SK-N-SH (cell line): ENCODE measurements around the gene B3GALNT1. TPM values are rescaled to one million over a fixed set of nuclear protein-coding genes. Genes with fewer than 3 reads are reported as not detected.

Experiments used
- CTCF ChIA-PET: fragments of 300-600, 350-600 bp; formaldehyde crosslinking; extraction: SDS; loops from one replicate; lab custom pipeline; 2021; lab: Yijun Ruan, JAX
- POLR2A ChIA-PET: fragments of 350-600 bp; sonication (Branson Sonifier 250); formaldehyde crosslinking; extraction: SDS; loops from one replicate; lab custom pipeline; 2020; ENCODE audit warnings: antibody characterized with exemption, inconsistent platforms; lab: Yijun Ruan, JAX
- DNase-seq: peaks from one replicate; pipeline ENCODE4 v3.0.0; 2012
- H2AFZ ChIP-seq: fragments of 200-600 bp; sonication (generic); 2 replicates; pipeline ENCODE4 v1.8.1; 2016; ENCODE audit warnings: antibody characterized with exemption, mild to moderate bottlenecking, low read depth
- H3F3A ChIP-seq: fragments of 200-600 bp; sonication (generic); replicated peaks from 2 replicates; pipeline ENCODE3; 2016; ENCODE audit warnings: antibody characterized with exemption, mild to moderate bottlenecking; ENCODE audit not compliant: insufficient read depth
- H3K27ac ChIP-seq, 2 experiments: fragments of 200-500 bp in 1 of 2; fragments of 200-600 bp in 1 of 2; sonication (Bioruptor generic) in 1 of 2; sonication (generic), shearing (Covaris generic) in 1 of 2; 2 replicates each; pipeline versions ENCODE4 v1.5.1 to v1.6.1; 2014 to 2016; ENCODE audit warnings: low read depth in 2 of 2, inconsistent platforms in 1 of 2, low read length in 1 of 2, mild to moderate bottlenecking in 1 of 2, mixed read lengths in 1 of 2
- H3K27me3 ChIP-seq: fragments of 200-600 bp; sonication (generic), shearing (Covaris generic); 2 replicates; pipeline ENCODE4 v1.6.1; 2016; ENCODE audit warnings: mixed run types; ENCODE audit not compliant: insufficient read depth
- H3K36me3 ChIP-seq, 2 experiments: fragments of 200-500 bp in 1 of 2; fragments of 200-600 bp in 1 of 2; sonication (Bioruptor generic) in 1 of 2; sonication (generic) in 1 of 2; replicated peaks in 1 of 2; 2 replicates each; pipeline versions ENCODE3 to v1.5.1; 2014 to 2016; ENCODE audit warnings: low read length in 1 of 2, mild to moderate bottlenecking in 1 of 2; ENCODE audit not compliant: insufficient read depth in 2 of 2, control insufficient read depth in 1 of 2
- H3K4me1 ChIP-seq, 2 experiments: fragments of 200-500 bp in 1 of 2; fragments of 200-600 bp in 1 of 2; sonication (Bioruptor generic) in 1 of 2; sonication (generic), shearing (Covaris generic) in 1 of 2; 2 replicates each; pipeline versions ENCODE4 v1.5.1 to v1.6.1; 2014 to 2016; ENCODE audit warnings: low read depth in 1 of 2, low read length in 1 of 2, mixed run types in 1 of 2; ENCODE audit not compliant: insufficient read depth in 2 of 2, control insufficient read depth in 1 of 2
- H3K4me2 ChIP-seq: fragments of 200-600 bp; sonication (generic), shearing (Covaris generic); 2 replicates; pipeline ENCODE4 v1.6.1; 2017; ENCODE audit warnings: mixed run types
- H3K4me3 ChIP-seq, 2 experiments: fragments of 200-500 bp in 1 of 2; fragments of 200-600 bp in 1 of 2; sonication (Bioruptor generic) in 1 of 2; sonication (generic), shearing (Covaris generic) in 1 of 2; 2 replicates each; pipeline versions ENCODE4 v1.5.1 to v1.8.1; 2014 to 2016; ENCODE audit warnings: low read depth in 2 of 2, inconsistent platforms in 1 of 2, low read length in 1 of 2, mild to moderate bottlenecking in 1 of 2, mixed read lengths in 1 of 2, moderate library complexity in 1 of 2
- H3K79me2 ChIP-seq: fragments of 200-600 bp; sonication (generic); 2 replicates; pipeline ENCODE4 v1.8.1; 2017; ENCODE audit warnings: mild to moderate bottlenecking; ENCODE audit not compliant: insufficient read depth
- H3K9ac ChIP-seq: fragments of 200-600 bp; sonication (generic); 2 replicates; pipeline ENCODE4 v1.6.1; 2017; ENCODE audit warnings: mixed run types
- H3K9me2 ChIP-seq: fragments of 200-600 bp; sonication (generic); 2 replicates; pipeline ENCODE4 v1.6.1; 2017; ENCODE audit warnings: mixed run types
- H3K9me3 ChIP-seq: fragments of 200-600 bp; sonication (generic); 2 replicates; pipeline ENCODE4 v1.6.1; 2017; ENCODE audit warnings: mixed run types, mild to moderate bottlenecking, moderate library complexity
- H4K20me1 ChIP-seq: fragments of 200-600 bp; sonication (generic); 2 replicates; pipeline ENCODE4 v1.6.1; 2017; ENCODE audit warnings: mild to moderate bottlenecking, mixed run types; ENCODE audit not compliant: insufficient read depth
- CTCF ChIP-seq: fragments of 200-600 bp; sonication (generic); IDR thresholded peaks from 2 replicates; pipeline ENCODE4 v1.6.1; 2017; ENCODE audit warnings: antibody characterized with exemption, mild to moderate bottlenecking, moderate library complexity
- ELF1 ChIP-seq: IDR thresholded peaks from 2 replicates; pipeline ENCODE4 v1.4.0; 2012
- FOSL2 ChIP-seq: IDR thresholded peaks from 2 replicates; pipeline ENCODE4 v1.4.0; 2012; ENCODE audit warnings: low read depth, mild to moderate bottlenecking, moderate library complexity, borderline replicate concordance
- GABPA ChIP-seq: IDR thresholded peaks from 2 replicates; pipeline ENCODE4 v1.4.0; 2012; ENCODE audit warnings: low read depth, mild to moderate bottlenecking
- JUND ChIP-seq: IDR thresholded peaks from 2 replicates; pipeline ENCODE4 v1.4.0; 2012
- MEF2A ChIP-seq: IDR thresholded peaks from 2 replicates; pipeline ENCODE4 v1.4.0; 2012; ENCODE audit warnings: low read depth, borderline replicate concordance
- MXI1 ChIP-seq: IDR thresholded peaks from 2 replicates; pipeline ENCODE4 v1.6.1; 2012; ENCODE audit warnings: mild to moderate bottlenecking, low read depth, low read length, improper control_type of control experiment
- NFIC ChIP-seq: IDR thresholded peaks from 2 replicates; pipeline ENCODE4 v1.4.0; 2012; ENCODE audit warnings: borderline replicate concordance
- NRF1 ChIP-seq: IDR thresholded peaks from 2 replicates; pipeline ENCODE4 v1.6.1; 2012; ENCODE audit warnings: low read depth, mild to moderate bottlenecking, low read length
- POLR2AphosphoS5 ChIP-seq: IDR thresholded peaks from 2 replicates; pipeline ENCODE4 v1.6.1; 2012; ENCODE audit warnings: low read depth, low read length
- RAD21 ChIP-seq: IDR thresholded peaks from 2 replicates; pipeline ENCODE4 v1.6.1; 2012; ENCODE audit warnings: mild to moderate bottlenecking, low read length
- REST ChIP-seq: IDR thresholded peaks from 2 replicates; pipeline ENCODE4 v1.6.1; 2012; ENCODE audit warnings: mild to moderate bottlenecking, low read depth, low read length, moderate library complexity
- RXRA ChIP-seq: IDR thresholded peaks from 2 replicates; pipeline ENCODE4 v1.4.0; 2012; ENCODE audit warnings: low read depth, mild to moderate bottlenecking, borderline replicate concordance
- TAF1 ChIP-seq: IDR thresholded peaks from 2 replicates; pipeline ENCODE4 v1.6.1; 2012; ENCODE audit warnings: low read depth, mild to moderate bottlenecking, low read length, moderate library complexity, borderline replicate concordance
- TCF12 ChIP-seq: IDR thresholded peaks from 2 replicates; pipeline ENCODE4 v1.4.0; 2012
- TEAD4 ChIP-seq: IDR thresholded peaks from 2 replicates; pipeline ENCODE4 v1.4.0; 2012; ENCODE audit warnings: mild to moderate bottlenecking, borderline replicate concordance; ENCODE audit not compliant: insufficient read depth
- YY1 ChIP-seq: IDR thresholded peaks from 2 replicates; pipeline ENCODE4 v1.4.0; 2012; ENCODE audit warnings: low read depth, mild to moderate bottlenecking
- WGBS: methylation state at CpG from one replicate; pipeline ENCODE4 v1.1.6; 2017; ENCODE audit warnings: low lambda C conversion rate; 5-methylcytosine and 5-hydroxymethylcytosine counted together
- polyA plus RNA-seq, 3 experiments: library from polyadenylated mRNA; depleted of rRNA; stranded (reverse); fragments of >200 nt; gene quantifications; 2 replicates each; pipeline ENCODE4 v1.2.3, GENCODE V29; 2012
- TF ChIP-seq, protein P1 (sequence below): fragments of 150-350 bp; IDR thresholded peaks from 2 replicates; pipeline ENCODE4 v1.6.1; 2017; ENCODE audit warnings: antibody characterized with exemption, low read length, low read depth, borderline replicate concordance
- TF ChIP-seq, protein P2 (sequence below): IDR thresholded peaks from 2 replicates; pipeline ENCODE4; 2012
- TF ChIP-seq, protein P3 (sequence below): IDR thresholded peaks from 2 replicates; pipeline ENCODE4 v1.4.0; 2012; ENCODE audit warnings: low read depth, borderline replicate concordance

Gene B3GALNT1
- polyA plus RNA-seq, 1 of the 3 experiments (the other 2 are of a cell fraction) = 0.15 TPM

- ChIA-PET POLR2A (no interaction called here), CTCF (no interaction called here)
- H3K36me3 ChIP-seq = no peaks in the 10 kb centered on the region
- 41% methylated on average over 3 of the region's 3 CpGs for WGBS
- H3K4me3 ChIP-seq = no peak overlapping the region
- H3K27ac ChIP-seq = no peak overlapping the region
- no peak overlapping the region for H3K4me2 ChIP-seq
- H3K4me1 ChIP-seq = no peaks in the 10 kb centered on the region; a peak in 1 of 4 replicates
- TF ChIP-seq, protein P1, sequence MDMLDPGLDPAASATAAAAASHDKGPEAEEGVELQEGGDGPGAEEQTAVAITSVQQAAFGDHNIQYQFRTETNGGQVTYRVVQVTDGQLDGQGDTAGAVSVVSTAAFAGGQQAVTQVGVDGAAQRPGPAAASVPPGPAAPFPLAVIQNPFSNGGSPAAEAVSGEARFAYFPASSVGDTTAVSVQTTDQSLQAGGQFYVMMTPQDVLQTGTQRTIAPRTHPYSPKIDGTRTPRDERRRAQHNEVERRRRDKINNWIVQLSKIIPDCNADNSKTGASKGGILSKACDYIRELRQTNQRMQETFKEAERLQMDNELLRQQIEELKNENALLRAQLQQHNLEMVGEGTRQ = no peak
- TF ChIP-seq RXRA (no peak), YY1 (no peak), FOSL2 (no peak), MXI1 (no peak), CTCF (no peak), JUND (no peak), NRF1 (no peak), GABPA (no peak), MEF2A (no peak), TCF12 (no peak), POLR2AphosphoS5 (no peak), REST (no peak), TAF1 (no peak), ELF1 (no peak), NFIC (no peak), RAD21 (no peak), TEAD4 (no peak)
- TF ChIP-seq, protein P2, sequence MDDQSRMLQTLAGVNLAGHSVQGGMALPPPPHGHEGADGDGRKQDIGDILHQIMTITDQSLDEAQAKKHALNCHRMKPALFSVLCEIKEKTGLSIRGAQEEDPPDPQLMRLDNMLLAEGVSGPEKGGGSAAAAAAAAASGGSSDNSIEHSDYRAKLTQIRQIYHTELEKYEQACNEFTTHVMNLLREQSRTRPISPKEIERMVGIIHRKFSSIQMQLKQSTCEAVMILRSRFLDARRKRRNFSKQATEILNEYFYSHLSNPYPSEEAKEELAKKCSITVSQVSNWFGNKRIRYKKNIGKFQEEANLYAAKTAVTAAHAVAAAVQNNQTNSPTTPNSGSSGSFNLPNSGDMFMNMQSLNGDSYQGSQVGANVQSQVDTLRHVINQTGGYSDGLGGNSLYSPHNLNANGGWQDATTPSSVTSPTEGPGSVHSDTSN = no peak
- TF ChIP-seq, protein P3, sequence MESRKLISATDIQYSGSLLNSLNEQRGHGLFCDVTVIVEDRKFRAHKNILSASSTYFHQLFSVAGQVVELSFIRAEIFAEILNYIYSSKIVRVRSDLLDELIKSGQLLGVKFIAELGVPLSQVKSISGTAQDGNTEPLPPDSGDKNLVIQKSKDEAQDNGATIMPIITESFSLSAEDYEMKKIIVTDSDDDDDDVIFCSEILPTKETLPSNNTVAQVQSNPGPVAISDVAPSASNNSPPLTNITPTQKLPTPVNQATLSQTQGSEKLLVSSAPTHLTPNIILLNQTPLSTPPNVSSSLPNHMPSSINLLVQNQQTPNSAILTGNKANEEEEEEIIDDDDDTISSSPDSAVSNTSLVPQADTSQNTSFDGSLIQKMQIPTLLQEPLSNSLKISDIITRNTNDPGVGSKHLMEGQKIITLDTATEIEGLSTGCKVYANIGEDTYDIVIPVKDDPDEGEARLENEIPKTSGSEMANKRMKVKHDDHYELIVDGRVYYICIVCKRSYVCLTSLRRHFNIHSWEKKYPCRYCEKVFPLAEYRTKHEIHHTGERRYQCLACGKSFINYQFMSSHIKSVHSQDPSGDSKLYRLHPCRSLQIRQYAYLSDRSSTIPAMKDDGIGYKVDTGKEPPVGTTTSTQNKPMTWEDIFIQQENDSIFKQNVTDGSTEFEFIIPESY = no peak
- H3K9ac ChIP-seq = no peak overlapping the region
- peaks cover 8% of the 10 kb centered on the region for H3F3A ChIP-seq
- H3K9me2 ChIP-seq = no peaks in the 10 kb centered on the region
- H3K27me3 ChIP-seq = no peaks in the 10 kb centered on the region
- DNase-seq = no peak
- no peaks in the 10 kb centered on the region for H3K9me3 ChIP-seq
- H3K79me2 ChIP-seq = no peaks in the 10 kb centered on the region
- H4K20me1 ChIP-seq = no peaks in the 10 kb centered on the region
- H2AFZ ChIP-seq = no peak overlapping the region
These were observed 38.2 kb downstream of the B3GALNT1 start for GRCh38 chr3:161066930-161067329.
